Mesothelial cell of epicardium (in vitro differentiated cells): ENCODE results near the gene ASTN2. TPM values are rescaled to one million over a fixed set of nuclear protein-coding genes. Genes with fewer than 3 reads are reported as not detected.

Experiments
- DNase-seq, 2 experiments: peaks; one replicate each; pipeline ENCODE4 v3.0.0; 2021; ENCODE audit warnings: low spot score in 2 of 2; ENCODE audit not compliant: unreplicated experiment in 2 of 2
- H3K27ac Mint-ChIP-seq: 2 replicates; pipeline ENCODE4 v1.8.0; 2021; ENCODE audit warnings: mixed read lengths
- H3K27me3 Mint-ChIP-seq: 2 replicates; pipeline ENCODE4 v1.8.0; 2021; ENCODE audit warnings: low read depth, mixed read lengths
- H3K36me3 Mint-ChIP-seq: 2 replicates; pipeline ENCODE4 v1.8.0; 2021; ENCODE audit warnings: mixed read lengths
- H3K4me1 Mint-ChIP-seq: 2 replicates; pipeline ENCODE4 v1.8.0; 2021; ENCODE audit warnings: mixed read lengths
- H3K4me3 Mint-ChIP-seq: 2 replicates; pipeline ENCODE4 v1.8.0; 2021; ENCODE audit warnings: mild to moderate bottlenecking, moderate library complexity, mixed read lengths
- H3K9me3 Mint-ChIP-seq: 2 replicates; pipeline ENCODE4 v1.8.0; 2021; ENCODE audit warnings: mixed read lengths
- total RNA-seq: library from RNA; stranded (reverse); gene quantifications from 3 replicates; pipeline ENCODE4 v1.2.1, GENCODE V29; 2021
- TF ChIP-seq, protein P1 (sequence below): fragments of 200-600 bp; sonication (generic); IDR thresholded peaks from one replicate; pipeline ENCODE4 v1.5.0; 2021; ENCODE audit warnings: antibody characterized with exemption; ENCODE audit not compliant: unreplicated experiment

Gene ASTN2
- total RNA-seq, 1 donor from 2014 or later = 12.2 TPM

DNA sequence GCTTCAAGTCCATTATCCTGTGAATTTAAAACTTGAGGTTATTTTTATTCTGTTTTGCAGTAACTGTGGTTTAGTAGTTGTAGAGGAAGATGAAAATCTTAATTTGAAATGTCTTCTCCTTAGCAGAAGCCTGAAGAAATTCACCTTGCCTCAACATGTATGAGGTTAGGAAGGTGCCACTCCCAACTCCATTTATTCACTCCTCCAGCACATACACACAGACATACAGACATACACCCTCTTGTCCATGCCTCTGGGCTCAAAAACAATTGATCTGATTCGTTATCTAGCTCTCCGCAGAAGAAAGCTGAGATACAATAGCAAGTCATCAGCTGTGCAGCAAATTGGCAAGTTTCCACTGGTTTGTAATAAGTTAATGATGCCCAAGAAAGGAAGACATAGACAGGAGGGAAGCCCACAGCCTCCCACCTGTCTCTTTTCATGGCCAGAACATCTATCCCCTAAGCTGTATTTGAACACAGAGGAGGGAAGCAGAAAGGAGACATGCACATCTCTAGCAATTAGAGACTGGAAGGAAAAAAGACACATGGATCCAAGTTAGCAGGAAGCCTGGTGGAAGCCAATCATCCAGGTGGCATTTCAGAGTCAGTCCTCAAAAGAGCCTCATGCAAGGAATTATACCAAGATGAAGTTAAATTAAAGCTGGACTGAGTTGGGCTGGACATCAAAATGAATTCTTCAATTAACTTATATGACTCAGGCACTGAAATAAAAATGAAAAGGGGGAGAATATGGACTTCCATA lies 257.9 kb downstream of the ASTN2 start:
- H3K4me3 Mint-ChIP-seq = no peak overlapping the region
- no peaks in the 10 kb centered on the region for H3K36me3 Mint-ChIP-seq
- no peak for DNase-seq
- peaks cover 10% of the 10 kb centered on the region for H3K27me3 Mint-ChIP-seq
- no peaks in the 10 kb centered on the region for H3K9me3 Mint-ChIP-seq
- TF ChIP-seq, protein P1, sequence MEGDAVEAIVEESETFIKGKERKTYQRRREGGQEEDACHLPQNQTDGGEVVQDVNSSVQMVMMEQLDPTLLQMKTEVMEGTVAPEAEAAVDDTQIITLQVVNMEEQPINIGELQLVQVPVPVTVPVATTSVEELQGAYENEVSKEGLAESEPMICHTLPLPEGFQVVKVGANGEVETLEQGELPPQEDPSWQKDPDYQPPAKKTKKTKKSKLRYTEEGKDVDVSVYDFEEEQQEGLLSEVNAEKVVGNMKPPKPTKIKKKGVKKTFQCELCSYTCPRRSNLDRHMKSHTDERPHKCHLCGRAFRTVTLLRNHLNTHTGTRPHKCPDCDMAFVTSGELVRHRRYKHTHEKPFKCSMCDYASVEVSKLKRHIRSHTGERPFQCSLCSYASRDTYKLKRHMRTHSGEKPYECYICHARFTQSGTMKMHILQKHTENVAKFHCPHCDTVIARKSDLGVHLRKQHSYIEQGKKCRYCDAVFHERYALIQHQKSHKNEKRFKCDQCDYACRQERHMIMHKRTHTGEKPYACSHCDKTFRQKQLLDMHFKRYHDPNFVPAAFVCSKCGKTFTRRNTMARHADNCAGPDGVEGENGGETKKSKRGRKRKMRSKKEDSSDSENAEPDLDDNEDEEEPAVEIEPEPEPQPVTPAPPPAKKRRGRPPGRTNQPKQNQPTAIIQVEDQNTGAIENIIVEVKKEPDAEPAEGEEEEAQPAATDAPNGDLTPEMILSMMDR = no peak
- H3K27ac Mint-ChIP-seq = no peak overlapping the region
- peaks cover 3% of the 10 kb centered on the region for H3K4me1 Mint-ChIP-seq

DNA sequence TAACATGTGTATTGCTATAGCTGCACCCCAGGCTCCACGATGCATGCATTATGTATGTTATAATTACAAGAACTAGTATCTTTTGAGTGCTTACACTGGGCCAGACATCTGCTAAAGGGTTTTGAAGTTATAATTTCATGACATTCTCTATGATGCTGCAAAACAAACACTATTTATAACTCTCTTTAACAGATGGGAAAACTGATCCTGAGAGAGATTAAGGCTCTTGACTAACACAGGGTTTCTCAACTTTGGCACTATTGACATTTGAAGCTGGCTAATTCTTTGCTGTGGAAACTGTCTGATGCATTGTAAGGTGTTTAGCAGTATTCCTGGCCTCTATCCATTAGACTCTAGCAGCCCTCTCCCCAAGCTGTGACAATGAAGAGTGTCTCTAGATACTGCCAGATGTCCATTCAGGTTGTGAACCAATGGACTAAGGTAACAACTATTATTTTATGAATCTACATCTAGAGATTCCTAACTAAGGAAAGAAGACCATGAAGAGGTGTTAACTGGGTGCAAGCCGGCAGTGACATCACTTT lies 258.6 kb downstream of the ASTN2 start:
- Mint-ChIP-seq H3K36me3 (no peaks in the 10 kb centered on the region), H3K4me1 (peaks cover 3% of the 10 kb centered on the region), H3K9me3 (no peaks in the 10 kb centered on the region), H3K27ac (no peak overlapping the region), H3K4me3 (no peak overlapping the region), H3K27me3 (peaks cover 13% of the 10 kb centered on the region)
- DNase-seq = no peak
- TF ChIP-seq, protein P1 = no peak

DNA sequence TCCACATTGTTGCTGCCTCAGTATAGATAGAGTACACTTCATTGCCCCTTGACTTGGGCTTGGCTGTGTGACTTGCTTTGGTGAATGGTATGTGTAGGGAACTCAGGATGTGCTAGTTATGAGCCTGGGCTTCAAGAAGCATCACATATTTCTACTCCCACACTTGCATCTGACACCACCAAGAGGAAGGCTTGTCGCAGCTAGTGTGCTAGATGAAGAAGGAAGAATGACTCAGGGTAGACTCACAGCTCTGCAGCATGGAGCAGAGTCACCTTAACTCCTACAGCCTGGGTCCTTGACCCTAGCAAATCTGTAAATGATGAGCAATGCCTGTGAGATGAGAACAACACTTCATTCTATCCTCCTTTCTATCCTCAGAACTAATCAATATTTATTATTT lies 261.8 kb downstream of the ASTN2 start:
- DNase-seq = no peak
- H3K9me3 Mint-ChIP-seq = no peaks in the 10 kb centered on the region
- no peak overlapping the region for H3K27ac Mint-ChIP-seq
- H3K27me3 Mint-ChIP-seq = peaks cover 13% of the 10 kb centered on the region
- H3K36me3 Mint-ChIP-seq = no peaks in the 10 kb centered on the region
- TF ChIP-seq, protein P1 = no peak
- no peak overlapping the region for H3K4me3 Mint-ChIP-seq
- peaks cover 3% of the 10 kb centered on the region for H3K4me1 Mint-ChIP-seq

DNA sequence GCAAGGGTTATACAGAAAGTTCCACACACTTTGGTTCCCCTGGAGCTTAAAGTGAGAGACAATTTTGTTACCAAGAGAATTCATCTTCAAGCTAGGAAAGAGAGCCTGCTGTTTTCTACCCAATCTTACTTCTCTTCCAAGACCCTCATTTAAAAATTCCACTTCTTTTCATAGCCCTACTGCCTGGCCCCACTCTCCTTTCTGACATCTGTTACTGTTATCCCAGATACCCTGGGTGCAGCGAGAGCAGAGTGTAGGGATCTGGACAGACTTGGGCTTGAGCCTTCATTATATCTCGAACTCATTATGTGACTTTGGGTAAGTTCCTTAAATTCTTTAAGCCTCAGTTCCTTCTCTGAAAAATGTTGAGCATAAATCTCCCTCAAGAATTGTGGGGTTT lies 263.1 kb downstream of the ASTN2 start:
- Mint-ChIP-seq H3K4me3 (no peak overlapping the region), H3K36me3 (no peaks in the 10 kb centered on the region), H3K4me1 (no peaks in the 10 kb centered on the region), H3K9me3 (no peaks in the 10 kb centered on the region), H3K27ac (no peak overlapping the region), H3K27me3 (peaks cover 13% of the 10 kb centered on the region)
- DNase-seq = no peak
- TF ChIP-seq, protein P1 = no peak

DNA sequence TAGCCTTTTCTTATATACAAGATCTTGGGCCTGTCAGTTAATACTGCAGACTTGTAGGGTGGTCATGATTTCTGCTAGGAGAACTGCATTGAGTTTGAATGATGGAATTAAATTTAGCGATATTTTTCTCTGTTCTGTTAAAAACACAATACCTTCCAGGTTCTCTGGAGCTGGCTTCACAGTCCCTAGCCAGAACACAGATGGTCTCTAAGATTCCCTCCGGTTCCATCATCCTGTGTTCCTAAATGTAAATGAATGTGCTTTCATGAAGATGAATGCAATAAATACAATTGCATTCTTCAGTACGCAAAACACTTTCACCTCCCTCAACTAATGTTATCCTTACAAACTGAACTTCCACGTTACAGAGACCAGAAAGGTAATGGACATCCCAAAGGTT lies 264.9 kb downstream of the ASTN2 start:
- no peak overlapping the region for H3K4me3 Mint-ChIP-seq
- no peaks in the 10 kb centered on the region for H3K36me3 Mint-ChIP-seq
- TF ChIP-seq, protein P1 = no peak
- no peak overlapping the region for H3K27ac Mint-ChIP-seq
- H3K27me3 Mint-ChIP-seq = peaks cover 14% of the 10 kb centered on the region
- no peak for DNase-seq
- H3K4me1 Mint-ChIP-seq = no peaks in the 10 kb centered on the region
- no peaks in the 10 kb centered on the region for H3K9me3 Mint-ChIP-seq
